GM12873 (cell line): ENCODE results near the gene TTF2.

ENCODE experiments used
- TF ChIP-seq, protein P1 (sequence below): IDR thresholded peaks from 2 replicates; pipeline ENCODE4 v1.5.1; 2012; ENCODE audit warnings: low read depth, mild to moderate bottlenecking, moderate library complexity, low read length, control low read depth; ENCODE audit not compliant: insufficient read depth; ENCODE audit errors: missing control alignments

The TTF2 gene

DNA sequence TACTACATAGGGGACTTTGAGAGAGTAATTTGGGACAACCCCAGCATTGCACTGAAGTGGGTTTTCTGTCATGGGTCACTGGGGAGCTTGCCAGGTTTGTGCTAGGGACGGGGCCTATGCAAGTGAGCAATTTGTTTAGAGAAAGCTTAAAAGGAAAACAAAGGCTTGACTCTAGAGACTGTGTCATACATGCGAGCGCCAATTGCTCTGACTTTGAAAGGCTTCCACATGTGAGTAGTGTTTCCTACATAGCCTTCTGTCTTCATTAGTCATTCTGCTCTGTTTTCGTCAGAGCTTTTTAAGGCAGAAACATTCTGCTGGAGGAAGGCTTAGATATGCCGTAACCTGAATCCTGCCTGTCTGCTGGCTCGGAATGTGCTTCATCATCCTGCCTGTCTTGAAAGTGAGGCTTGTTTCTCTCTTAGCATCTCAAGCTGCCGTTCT lies 33.0 kb downstream of the TTF2 start:
- TF ChIP-seq, protein P1, sequence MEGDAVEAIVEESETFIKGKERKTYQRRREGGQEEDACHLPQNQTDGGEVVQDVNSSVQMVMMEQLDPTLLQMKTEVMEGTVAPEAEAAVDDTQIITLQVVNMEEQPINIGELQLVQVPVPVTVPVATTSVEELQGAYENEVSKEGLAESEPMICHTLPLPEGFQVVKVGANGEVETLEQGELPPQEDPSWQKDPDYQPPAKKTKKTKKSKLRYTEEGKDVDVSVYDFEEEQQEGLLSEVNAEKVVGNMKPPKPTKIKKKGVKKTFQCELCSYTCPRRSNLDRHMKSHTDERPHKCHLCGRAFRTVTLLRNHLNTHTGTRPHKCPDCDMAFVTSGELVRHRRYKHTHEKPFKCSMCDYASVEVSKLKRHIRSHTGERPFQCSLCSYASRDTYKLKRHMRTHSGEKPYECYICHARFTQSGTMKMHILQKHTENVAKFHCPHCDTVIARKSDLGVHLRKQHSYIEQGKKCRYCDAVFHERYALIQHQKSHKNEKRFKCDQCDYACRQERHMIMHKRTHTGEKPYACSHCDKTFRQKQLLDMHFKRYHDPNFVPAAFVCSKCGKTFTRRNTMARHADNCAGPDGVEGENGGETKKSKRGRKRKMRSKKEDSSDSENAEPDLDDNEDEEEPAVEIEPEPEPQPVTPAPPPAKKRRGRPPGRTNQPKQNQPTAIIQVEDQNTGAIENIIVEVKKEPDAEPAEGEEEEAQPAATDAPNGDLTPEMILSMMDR: no peak

DNA sequence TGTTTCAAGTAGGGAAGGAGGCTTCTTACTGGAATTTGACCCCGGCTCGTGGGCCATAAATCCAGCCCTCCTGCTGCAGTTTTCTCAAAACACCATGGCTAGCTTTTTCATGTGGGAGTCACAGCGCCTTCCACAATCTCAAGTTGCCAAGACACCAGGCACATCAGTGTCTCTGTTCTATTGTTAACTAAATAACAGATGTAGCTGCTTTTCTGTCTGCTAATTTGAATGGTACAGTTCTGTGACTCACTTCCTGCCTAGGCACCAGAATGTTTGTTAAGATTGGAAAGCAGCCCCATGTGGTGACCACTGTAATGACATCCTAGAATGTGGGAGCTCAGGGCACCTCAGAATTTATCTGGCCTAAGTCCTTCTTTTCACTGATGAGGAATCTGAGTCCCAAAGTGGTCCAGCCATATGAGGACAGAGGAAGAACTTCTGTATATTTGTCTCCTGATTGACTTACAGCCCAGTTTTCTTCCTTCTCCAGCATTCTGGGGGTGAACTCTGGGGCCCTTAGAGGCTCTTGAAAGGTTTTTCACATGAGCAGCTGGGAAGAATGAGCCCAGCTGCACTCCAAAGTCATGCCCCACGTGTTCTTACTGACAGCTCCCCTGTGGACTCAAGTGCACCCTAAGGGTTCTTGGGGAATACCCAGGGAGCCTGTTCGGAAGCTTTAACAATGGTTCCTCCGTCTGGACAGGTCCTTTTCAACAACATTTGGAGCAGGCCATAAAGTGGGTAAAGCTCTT lies 33.9 kb downstream of the TTF2 start:
- TF ChIP-seq, protein P1: peak; percentile 55

DNA sequence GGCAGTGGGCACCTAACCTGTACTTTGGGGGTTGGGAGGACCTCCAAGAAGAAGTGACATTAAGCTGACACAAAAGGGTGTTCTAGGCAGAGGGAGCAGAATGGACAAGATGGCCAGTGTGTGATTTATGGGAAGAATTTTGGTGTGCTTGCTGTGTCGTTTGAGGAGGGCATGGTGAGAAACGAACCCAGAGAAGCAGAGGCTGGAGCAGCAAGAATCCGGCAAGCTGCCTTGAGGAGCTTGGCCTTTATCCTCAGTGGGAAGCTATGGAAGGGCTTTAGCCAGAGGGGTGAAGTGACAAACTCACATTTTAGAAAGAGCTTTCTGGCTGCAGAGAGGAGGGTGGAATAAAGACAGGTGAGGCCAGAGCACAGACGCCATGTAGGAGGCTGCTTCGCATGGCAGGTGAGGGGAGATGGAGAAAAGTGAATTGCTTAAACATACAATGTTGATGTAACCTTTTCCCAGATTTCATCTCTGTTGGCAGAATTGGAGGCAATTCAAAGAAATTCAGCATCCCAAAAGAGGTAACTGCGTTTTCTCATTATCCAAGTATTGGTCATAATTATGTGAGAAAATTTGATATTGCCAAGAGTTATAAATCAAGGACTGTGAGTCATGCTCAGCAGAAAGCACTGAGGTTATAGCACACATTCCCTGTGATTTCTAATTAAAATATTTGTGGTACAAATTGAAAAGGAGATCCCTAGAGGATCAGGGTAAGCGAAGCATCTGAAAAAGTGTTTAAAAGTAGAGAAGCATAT lies 34.9 kb downstream of the TTF2 start:
- TF ChIP-seq, protein P1: no peak

DNA sequence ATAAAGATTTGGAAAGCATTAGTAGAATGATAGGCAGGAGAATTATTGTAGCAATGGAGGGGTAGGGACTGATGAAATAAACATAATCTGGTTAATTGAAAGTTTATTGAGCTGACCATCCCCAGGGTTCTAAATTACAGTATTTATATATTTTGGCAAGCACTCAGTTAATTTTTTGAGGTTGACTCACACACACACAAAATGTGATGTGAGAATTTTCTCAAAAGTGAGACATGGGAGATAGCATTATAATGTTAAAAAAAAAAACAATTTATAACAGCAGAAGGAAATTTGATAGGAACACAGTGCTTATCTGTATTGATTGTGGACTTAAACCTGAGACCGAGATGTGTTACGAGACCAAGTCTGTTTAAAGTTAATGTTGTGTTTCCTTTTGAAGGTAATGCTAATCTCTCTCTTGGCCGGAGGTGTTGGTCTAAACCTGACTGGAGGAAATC lies 36.9 kb downstream of the TTF2 start:
- TF ChIP-seq, protein P1: no peak

DNA sequence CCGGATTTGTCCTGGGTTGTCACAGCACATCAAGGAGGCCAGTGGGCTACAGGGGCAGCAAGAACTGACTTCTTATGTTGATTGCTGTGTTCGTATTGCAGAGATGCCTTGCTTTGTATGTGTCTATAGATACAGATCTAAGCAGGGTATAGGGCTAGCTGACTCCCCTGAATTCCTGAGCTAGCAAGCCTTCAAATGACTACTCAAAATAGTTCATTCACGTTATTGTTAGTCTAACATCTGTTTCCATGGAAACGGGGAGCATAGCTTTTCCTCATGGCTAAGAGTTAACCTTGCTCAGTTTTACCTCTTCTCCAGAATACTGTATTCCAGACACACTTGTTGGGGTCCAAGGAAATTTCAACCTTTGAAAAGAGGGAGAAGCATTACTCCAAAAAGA lies 37.3 kb downstream of the TTF2 start:
- TF ChIP-seq, protein P1: no peak

DNA sequence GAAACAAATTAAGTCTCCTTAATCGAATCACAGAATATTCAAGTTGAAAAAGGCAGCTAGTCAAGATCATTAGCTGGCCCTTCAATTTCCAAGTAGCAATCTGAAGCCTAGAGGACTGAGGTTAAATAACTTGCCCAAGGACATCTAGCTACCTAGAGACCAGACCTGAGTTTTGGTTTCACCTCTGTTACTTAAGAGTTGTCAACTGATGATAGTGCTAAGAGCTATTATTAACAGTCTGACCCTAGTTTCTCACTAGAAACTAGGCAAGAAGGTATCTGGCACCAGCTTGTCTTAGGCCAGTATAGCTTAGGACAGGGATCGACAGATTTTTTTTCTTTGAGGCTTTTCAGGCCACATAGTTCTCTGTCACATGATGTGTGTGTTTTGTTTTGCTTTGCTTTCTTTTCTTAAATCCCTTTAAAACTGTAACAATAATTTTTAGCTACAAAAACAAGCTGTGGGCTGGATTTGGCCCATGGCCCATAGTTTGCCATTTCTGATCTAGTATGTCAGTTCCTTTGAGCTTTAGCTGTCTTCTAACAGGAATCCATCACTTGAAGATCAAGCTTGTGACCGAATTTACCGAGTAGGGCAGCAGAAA lies 38.3 kb downstream of the TTF2 start:
- TF ChIP-seq, protein P1: no peak

DNA sequence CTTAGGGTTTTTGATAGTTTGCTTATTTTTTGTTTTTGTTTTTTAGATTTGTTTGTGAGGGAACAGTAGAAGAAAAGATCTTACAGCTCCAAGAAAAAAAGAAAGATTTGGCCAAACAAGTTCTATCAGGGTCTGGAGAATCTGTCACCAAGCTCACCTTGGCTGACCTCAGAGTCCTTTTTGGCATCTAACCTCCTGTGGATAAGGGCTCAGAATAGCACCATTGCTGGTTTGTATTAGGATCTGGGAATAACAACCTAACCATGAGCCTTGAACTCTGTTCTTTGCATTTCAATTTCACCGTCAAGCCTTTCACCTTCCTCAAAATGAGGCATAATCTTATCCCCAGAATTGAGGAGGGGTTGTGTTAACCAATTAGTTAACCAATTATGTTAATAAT lies 41.2 kb downstream of the TTF2 start:
- TF ChIP-seq, protein P1: no peak
